Endothelial cell of umbilical vein (primary cell): ENCODE measurements around the gene HMG20B. TPM values are rescaled to one million over a fixed set of nuclear protein-coding genes. Genes with fewer than 3 reads are reported as not detected.

Experiments used
- BruUV-seq: library from RNA; stranded (reverse); fragments of 400-500 nt; replicated peaks from 2 replicates; lab custom pipeline; 2021; lab: Mats Ljungman, UMichigan
- CTCF ChIA-PET: fragments of 300-600, 350-600 bp; sonication (Branson Sonifier 250); formaldehyde crosslinking; loops from one replicate; lab custom pipeline; 2021; ENCODE audit warnings: antibody characterized with exemption, inconsistent platforms; lab: Charles Lee
- POLR2A ChIA-PET: fragments of 300-600, 350-600 bp; sonication (Branson Sonifier 250); formaldehyde crosslinking; loops from one replicate; lab custom pipeline; 2021; ENCODE audit warnings: antibody characterized with exemption, inconsistent platforms; lab: Charles Lee
- DNase-seq: peaks from one replicate; pipeline ENCODE4 v3.0.0-alpha.2; 2011; ENCODE audit warnings: low read depth, low spot score
- FAIRE-seq: peaks from 2 replicates; lab custom pipeline; 2011; peaks lifted over from hg19 to GRCh38; lab: Jason Lieb, UNC
- H2AFZ ChIP-seq: 2 replicates; pipeline ENCODE4 v1.6.0; 2012; ENCODE audit warnings: low read depth, low read length, control low read depth, inconsistent platforms
- H3K27ac ChIP-seq: 2 replicates; pipeline ENCODE4 v1.5.1; 2011; ENCODE audit warnings: low read depth, mild to moderate bottlenecking, control low read depth, low read length, moderate library complexity; ENCODE audit not compliant: insufficient read depth
- H3K27me3 ChIP-seq, 2 experiments: 2 replicates each; pipeline versions ENCODE4 v1.6.0 to v1.6.1; 2011; ENCODE audit warnings: low read length in 2 of 2, mixed read lengths in 1 of 2; ENCODE audit not compliant: control insufficient read depth in 2 of 2, insufficient read depth in 2 of 2
- H3K36me3 ChIP-seq, 2 experiments: 2 replicates in 1 of 2; 3 replicates in 1 of 2; pipeline ENCODE4 v1.5.1; 2011; ENCODE audit warnings: low read length in 2 of 2, mild to moderate bottlenecking in 1 of 2, moderate library complexity in 1 of 2; ENCODE audit not compliant: control insufficient read depth in 2 of 2, insufficient read depth in 2 of 2; ENCODE audit errors: extremely low read depth in 1 of 2
- H3K4me1 ChIP-seq: 3 replicates; pipeline ENCODE4 v1.5.1; 2011; ENCODE audit warnings: mild to moderate bottlenecking, low read length; ENCODE audit not compliant: control insufficient read depth, insufficient read depth; ENCODE audit errors: extremely low read depth
- H3K4me2 ChIP-seq: 2 replicates; pipeline ENCODE4 v1.6.1; 2011; ENCODE audit warnings: low read length, control low read depth, mixed read lengths; ENCODE audit not compliant: insufficient read depth
- H3K4me3 ChIP-seq, 3 experiments: fragments of 200-600 bp in 1 of 3; sonication (generic), shearing (Covaris generic) in 1 of 3; replicated peaks in 1 of 3; 2 replicates each; pipeline ENCODE4 v1.5.1; 2011 to 2016; ENCODE audit warnings: control low read depth in 3 of 3, low read length in 3 of 3, mild to moderate bottlenecking in 2 of 3, inconsistent platforms in 1 of 3, low read depth in 1 of 3, moderate library complexity in 1 of 3; ENCODE audit not compliant: insufficient read depth in 1 of 3
- H3K79me2 ChIP-seq: 2 replicates; pipeline ENCODE4 v1.6.0; 2012; ENCODE audit warnings: low read length, inconsistent platforms; ENCODE audit not compliant: control insufficient read depth, insufficient read depth
- H3K9ac ChIP-seq: replicated peaks from 2 replicates; pipeline ENCODE3; 2011; ENCODE audit warnings: low read length, control low read depth; ENCODE audit not compliant: insufficient read depth; ENCODE audit errors: extremely low read depth
- H3K9me1 ChIP-seq: replicated peaks from 3 replicates; pipeline ENCODE4 v1.6.0; 2011; ENCODE audit warnings: mild to moderate bottlenecking, low read length; ENCODE audit not compliant: control insufficient read depth, insufficient read depth; ENCODE audit errors: extremely low read depth
- H3K9me3 ChIP-seq: replicated peaks from 2 replicates; pipeline ENCODE4 v1.5.1; 2012; ENCODE audit warnings: low read length, inconsistent platforms; ENCODE audit not compliant: control insufficient read depth, insufficient read depth
- H4K20me1 ChIP-seq: replicated peaks from 2 replicates; pipeline ENCODE3; 2011; ENCODE audit warnings: mild to moderate bottlenecking, low read length; ENCODE audit not compliant: control insufficient read depth, insufficient read depth; ENCODE audit errors: extremely low read depth
- EZH2 ChIP-seq: IDR thresholded peaks from 2 replicates; pipeline ENCODE4 v1.6.1; 2012; ENCODE audit warnings: borderline replicate concordance, low read depth, mild to moderate bottlenecking, moderate library complexity, low read length, inconsistent platforms; ENCODE audit not compliant: severe bottlenecking
- FOS ChIP-seq: IDR thresholded peaks from 2 replicates; pipeline ENCODE4 v1.6.1; 2011; ENCODE audit warnings: mild to moderate bottlenecking, low read length, moderate library complexity, borderline replicate concordance; ENCODE audit not compliant: insufficient read depth
- GATA2 ChIP-seq: IDR thresholded peaks from 2 replicates; pipeline ENCODE4 v1.7.0; 2011; ENCODE audit warnings: low read depth, mild to moderate bottlenecking, moderate library complexity, mixed read lengths, low read length; ENCODE audit not compliant: insufficient read length, insufficient read depth
- JUN ChIP-seq: IDR thresholded peaks from 2 replicates; pipeline ENCODE4 v1.6.1; 2011; ENCODE audit warnings: borderline replicate concordance, low read depth; ENCODE audit not compliant: insufficient read length, insufficient read depth
- MYC ChIP-seq: IDR thresholded peaks from one replicate; pipeline ENCODE4 v1.6.1; 2011; ENCODE audit warnings: mild to moderate bottlenecking, low read depth, low read length
- POLR2A ChIP-seq: IDR thresholded peaks from 2 replicates; pipeline ENCODE4 v1.6.1; 2012; ENCODE audit warnings: low read depth, mild to moderate bottlenecking, control low read depth, low read length
- POLR2AphosphoS5 ChIP-seq: IDR thresholded peaks from 2 replicates; pipeline ENCODE4 v1.6.1; 2012; ENCODE audit warnings: low read depth, mild to moderate bottlenecking, control low read depth, low read length, moderate library complexity; ENCODE audit not compliant: insufficient read depth
- dilution Hi-C: fragments of 300-500 bp; cut with MboI; formaldehyde crosslinking; loops from one replicate; pipeline ENCODE4 v1.15.0; 2019; ENCODE audit warnings: low sequenced_read_pairs; ENCODE audit not compliant: extremely low pct_ligation_motif_present
- intact Hi-C: fragments of 100-400 bp; cut with micrococcal nuclease; formaldehyde crosslinking; loops from one replicate; pipeline ENCODE4 v1.10.0; 2022
- polyA plus RNA-seq, 4 experiments: library from polyadenylated mRNA; depleted of rRNA in 3 of 4; stranded (reverse) in 3 of 4; unstranded in 1 of 4; fragments of >200 nt; gene quantifications; 2 replicates each; pipeline versions ENCODE4 v1.2.1 to v1.2.3, GENCODE V29; 2011 to 2012; ENCODE audit warnings: missing spikeins in 1 of 4
- total RNA-seq: library from RNA; stranded (reverse); gene quantifications from 2 replicates; pipeline ENCODE4 v1.2.3, GENCODE V29; 2021
- TF ChIP-seq, protein P1 (sequence below), 2 donors: IDR thresholded peaks; 1 replicate in 1 of 2; 2 replicates in 1 of 2; pipeline ENCODE4 v1.5.1; 2011; ENCODE audit warnings: low read length in 2 of 2, mild to moderate bottlenecking in 2 of 2, moderate library complexity in 2 of 2, control low read depth in 1 of 2, inconsistent platforms in 1 of 2, low read depth in 1 of 2; ENCODE audit not compliant: insufficient read depth in 1 of 2; ENCODE audit errors: extremely low read depth in 1 of 2
- TF ChIP-seq, protein P2 (sequence below): IDR thresholded peaks from 2 replicates; pipeline ENCODE4 v1.6.1; 2011; ENCODE audit not compliant: insufficient read depth, insufficient read length

The HMG20B gene
- total and polyA plus RNA-seq, 2 donors (not counting 3 experiments of a cell fraction or from before 2014, with no cell fraction given), result 53.2 to 98.2 TPM

DNA sequence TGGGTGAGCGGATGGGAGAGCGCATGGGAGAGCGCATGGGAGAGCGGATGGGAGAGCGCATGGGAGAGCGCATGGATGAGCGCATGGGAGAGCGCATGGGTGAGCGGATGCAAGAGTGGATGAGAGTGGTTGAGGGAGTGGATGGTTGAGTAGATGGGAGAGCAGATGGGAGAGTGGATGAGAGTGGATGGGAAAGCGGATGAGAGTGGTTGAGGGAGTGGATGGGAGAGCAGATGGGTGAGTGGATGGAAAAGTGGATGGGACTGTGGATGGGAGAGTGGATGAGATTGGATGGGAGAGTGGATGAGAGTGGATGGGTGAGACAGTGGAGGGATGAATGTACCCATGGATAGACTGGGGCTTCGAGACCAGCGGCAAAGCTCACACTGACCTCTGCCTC lies 42.4 kb upstream of the HMG20B start:
- Histone ChIP-seq H2AFZ (no peak overlapping the region), H3K9me1 (no peaks in the 10 kb centered on the region), H3K4me2 (no peak overlapping the region), H3K79me2 (no peaks in the 10 kb centered on the region), H4K20me1 (no peaks in the 10 kb centered on the region), H3K4me1 (no peaks in the 10 kb centered on the region), H3K27me3 (no peaks in the 10 kb centered on the region), H3K36me3 (peaks cover 9 to 58% of the 10 kb centered on the region in 2 experiments), H3K27ac (no peak overlapping the region), H3K9me3 (no peaks in the 10 kb centered on the region), H3K9ac (no peak overlapping the region), H3K4me3 (no peak overlapping the region)
- dilution Hi-C loops, result no loop called here
- POLR2A ChIA-PET, result no interaction called here
- TF ChIP-seq, protein P1, sequence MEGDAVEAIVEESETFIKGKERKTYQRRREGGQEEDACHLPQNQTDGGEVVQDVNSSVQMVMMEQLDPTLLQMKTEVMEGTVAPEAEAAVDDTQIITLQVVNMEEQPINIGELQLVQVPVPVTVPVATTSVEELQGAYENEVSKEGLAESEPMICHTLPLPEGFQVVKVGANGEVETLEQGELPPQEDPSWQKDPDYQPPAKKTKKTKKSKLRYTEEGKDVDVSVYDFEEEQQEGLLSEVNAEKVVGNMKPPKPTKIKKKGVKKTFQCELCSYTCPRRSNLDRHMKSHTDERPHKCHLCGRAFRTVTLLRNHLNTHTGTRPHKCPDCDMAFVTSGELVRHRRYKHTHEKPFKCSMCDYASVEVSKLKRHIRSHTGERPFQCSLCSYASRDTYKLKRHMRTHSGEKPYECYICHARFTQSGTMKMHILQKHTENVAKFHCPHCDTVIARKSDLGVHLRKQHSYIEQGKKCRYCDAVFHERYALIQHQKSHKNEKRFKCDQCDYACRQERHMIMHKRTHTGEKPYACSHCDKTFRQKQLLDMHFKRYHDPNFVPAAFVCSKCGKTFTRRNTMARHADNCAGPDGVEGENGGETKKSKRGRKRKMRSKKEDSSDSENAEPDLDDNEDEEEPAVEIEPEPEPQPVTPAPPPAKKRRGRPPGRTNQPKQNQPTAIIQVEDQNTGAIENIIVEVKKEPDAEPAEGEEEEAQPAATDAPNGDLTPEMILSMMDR (IDR thresholded peaks at IDR 0.05; ENCODE audit: extremely low read depth in 1 of 2, insufficient read depth in 1 of 2, low read depth in 1 of 2, low read length in 2 of 2), result no peak
- TF ChIP-seq, protein P2, sequence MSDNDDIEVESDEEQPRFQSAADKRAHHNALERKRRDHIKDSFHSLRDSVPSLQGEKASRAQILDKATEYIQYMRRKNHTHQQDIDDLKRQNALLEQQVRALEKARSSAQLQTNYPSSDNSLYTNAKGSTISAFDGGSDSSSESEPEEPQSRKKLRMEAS, result no peak
- TF ChIP-seq GATA2, result no peak
- no peak for TF ChIP-seq FOS
- TF ChIP-seq POLR2AphosphoS5, result no peak
- no peak for TF ChIP-seq JUN
- no peak for TF ChIP-seq EZH2
- no peak for TF ChIP-seq POLR2A
- TF ChIP-seq MYC, result no peak
- DNase-seq (no peak), FAIRE-seq (no peak)
- no TSS peak for BruUV-seq
- CTCF ChIA-PET, result no interaction called here
- intact Hi-C loops, result no loop called here
